H9 (cell line): ENCODE results near the gene TRMT61A. TPM values are rescaled to one million over a fixed set of nuclear protein-coding genes. Genes with fewer than 3 reads are reported as not detected.

Experiments
- DNase-seq: peaks from one replicate; pipeline ENCODE4 v3.0.0-alpha.2; 2017
- H2AFZ ChIP-seq: one replicate; pipeline ENCODE4 v1.6.1; 2013; ENCODE audit warnings: mild to moderate bottlenecking, low read length, control low read depth, moderate library complexity
- H2AK5ac ChIP-seq: 2 replicates; pipeline ENCODE4 v1.6.1; 2013; ENCODE audit warnings: low read length, control low read depth, mixed read lengths; ENCODE audit not compliant: insufficient read length
- H2BK120ac ChIP-seq: one replicate; pipeline ENCODE4 v1.6.1; 2013; ENCODE audit warnings: low read depth, mild to moderate bottlenecking, low read length, control low read depth, inconsistent platforms; ENCODE audit not compliant: poor library complexity, severe bottlenecking
- H2BK12ac ChIP-seq: 2 replicates; pipeline ENCODE4 v1.6.1; 2013; ENCODE audit warnings: low read length, control low read depth, mixed read lengths, low read depth; ENCODE audit not compliant: insufficient read length
- H2BK15ac ChIP-seq: 2 replicates; pipeline ENCODE4 v1.6.1; 2013; ENCODE audit warnings: low read depth, low read length, control low read depth
- H2BK20ac ChIP-seq: one replicate; pipeline ENCODE4 v1.6.1; 2013; ENCODE audit warnings: low read depth, mild to moderate bottlenecking, low read length, control low read depth, inconsistent platforms; ENCODE audit not compliant: poor library complexity, severe bottlenecking
- H2BK5ac ChIP-seq: 2 replicates; pipeline ENCODE4 v1.6.1; 2013; ENCODE audit warnings: low read length, control low read depth, mixed read lengths; ENCODE audit not compliant: insufficient read length
- H3K14ac ChIP-seq: 2 replicates; pipeline ENCODE4 v1.6.1; 2013; ENCODE audit warnings: low read length, control low read depth; ENCODE audit not compliant: insufficient read depth
- H3K18ac ChIP-seq: 2 replicates; pipeline ENCODE4 v1.6.1; 2013; ENCODE audit warnings: low read depth, mild to moderate bottlenecking, mixed read lengths, low read length, control low read depth; ENCODE audit not compliant: insufficient read length
- H3K23ac ChIP-seq: 2 replicates; pipeline ENCODE4 v1.6.1; 2013; ENCODE audit warnings: low read length, control low read depth, mixed read lengths, low read depth; ENCODE audit not compliant: insufficient read length
- H3K23me2 ChIP-seq: 2 replicates; pipeline ENCODE4 v1.6.1; 2013; ENCODE audit warnings: low read depth, mild to moderate bottlenecking, mixed read lengths, low read length, control low read depth; ENCODE audit not compliant: insufficient read length, poor library complexity, severe bottlenecking
- H3K27ac ChIP-seq: 2 replicates; pipeline ENCODE4 v1.5.1; 2013; ENCODE audit warnings: low read length, control low read depth, mixed read lengths, low read depth; ENCODE audit not compliant: insufficient read length
- H3K27me3 ChIP-seq: 2 replicates; pipeline ENCODE4 v1.6.1; 2013; ENCODE audit warnings: low read length, control low read depth, inconsistent platforms; ENCODE audit not compliant: insufficient read depth
- H3K4ac ChIP-seq: 2 replicates; pipeline ENCODE4 v1.6.1; 2013; ENCODE audit warnings: low read depth, mild to moderate bottlenecking, control low read depth, inconsistent platforms, low read length, moderate library complexity
- H3K4me1 ChIP-seq: 2 replicates; pipeline ENCODE4 v1.6.1; 2013; ENCODE audit warnings: low read length, control low read depth, inconsistent platforms; ENCODE audit not compliant: insufficient read depth
- H3K4me2 ChIP-seq: 2 replicates; pipeline ENCODE4 v1.6.1; 2013; ENCODE audit warnings: low read length, control low read depth, mixed read lengths; ENCODE audit not compliant: insufficient read length, insufficient read depth
- H3K56ac ChIP-seq: 2 replicates; pipeline ENCODE4 v1.6.1; 2013; ENCODE audit warnings: low read depth, mild to moderate bottlenecking, mixed read lengths, low read length, control low read depth; ENCODE audit not compliant: insufficient read length
- H3K79me1 ChIP-seq: 2 replicates; pipeline ENCODE4 v1.6.1; 2013; ENCODE audit warnings: low read depth, mild to moderate bottlenecking, moderate library complexity, low read length, control low read depth, inconsistent platforms; ENCODE audit not compliant: insufficient read depth, poor library complexity, severe bottlenecking
- H3K79me2 ChIP-seq: 2 replicates; pipeline ENCODE4 v1.6.1; 2013; ENCODE audit warnings: low read length, control low read depth, inconsistent platforms; ENCODE audit not compliant: insufficient read depth
- H3K9ac ChIP-seq: 2 replicates; pipeline ENCODE4 v1.6.1; 2013; ENCODE audit warnings: low read length, control low read depth, mixed read lengths; ENCODE audit not compliant: insufficient read length; ENCODE audit errors: extremely low read depth
- H3K9me3 ChIP-seq: one replicate; pipeline ENCODE4 v1.6.1; 2013; ENCODE audit warnings: low read depth, low read length, inconsistent platforms; ENCODE audit not compliant: control insufficient read depth
- H3T11ph ChIP-seq: one replicate; pipeline ENCODE4 v1.6.1; 2013; ENCODE audit warnings: mild to moderate bottlenecking, low read length, control low read depth, inconsistent platforms
- H4K20me1 ChIP-seq: one replicate; pipeline ENCODE4 v1.6.1; 2013; ENCODE audit not compliant: control insufficient read depth, insufficient read length, insufficient read depth
- H4K5ac ChIP-seq: 2 replicates; pipeline ENCODE4 v1.6.1; 2013; ENCODE audit warnings: low read depth, mild to moderate bottlenecking, mixed read lengths, low read length, control low read depth; ENCODE audit not compliant: insufficient read length
- H4K8ac ChIP-seq: replicated peaks from 2 replicates; pipeline ENCODE4 v1.6.1; 2013; ENCODE audit warnings: low read length, control low read depth, mixed read lengths, low read depth; ENCODE audit not compliant: insufficient read length
- H4K91ac ChIP-seq: 2 replicates; pipeline ENCODE4 v1.6.1; 2013; ENCODE audit warnings: low read depth, mild to moderate bottlenecking, moderate library complexity, mixed read lengths, low read length, control low read depth; ENCODE audit not compliant: insufficient read length
- H3K27ac Mint-ChIP-seq, 3 experiments: 2 replicates in 2 of 3; 3 replicates in 1 of 3; pipeline ENCODE4 v1.8.0; 2020 to 2021; ENCODE audit warnings: mixed read lengths in 3 of 3, mild to moderate bottlenecking in 1 of 3, moderate library complexity in 1 of 3
- H3K27me3 Mint-ChIP-seq: 2 replicates; pipeline ENCODE4 v1.8.0; 2021; ENCODE audit warnings: low read depth, mild to moderate bottlenecking, moderate library complexity, mixed read lengths
- H3K36me3 Mint-ChIP-seq, 3 experiments: 2 replicates in 2 of 3; 3 replicates in 1 of 3; pipeline ENCODE4 v1.8.0; 2020 to 2021; ENCODE audit warnings: low read depth in 3 of 3, mixed read lengths in 3 of 3; ENCODE audit not compliant: insufficient read depth in 1 of 3
- H3K4me1 Mint-ChIP-seq, 2 experiments: 2 replicates each; pipeline ENCODE4 v1.8.0; 2020; ENCODE audit warnings: mixed read lengths in 2 of 2
- H3K4me3 Mint-ChIP-seq, 2 experiments: 2 replicates in 1 of 2; 3 replicates in 1 of 2; pipeline ENCODE4 v1.8.0; 2020 to 2021; ENCODE audit warnings: mild to moderate bottlenecking in 2 of 2, mixed read lengths in 2 of 2, moderate library complexity in 1 of 2
- H3K9me3 Mint-ChIP-seq, 2 experiments: 2 replicates in 1 of 2; 3 replicates in 1 of 2; pipeline ENCODE4 v1.8.0; 2020; ENCODE audit warnings: mild to moderate bottlenecking in 2 of 2, mixed read lengths in 2 of 2, moderate library complexity in 1 of 2
- CTCF ChIP-seq: fragments of 200-600 bp; sonication (generic); conservative IDR thresholded peaks from 3 replicates; pipeline ENCODE4 v1.8.0; 2021; ENCODE audit warnings: antibody characterized with exemption, mild to moderate bottlenecking
- WGBS: extraction: QIAGEN DNeasy Blood & Tissue Kit; methylation state at CpG from one replicate; pipeline ENCODE4 v1.1.7; 2013; ENCODE audit warnings: missing lambda C conversion rate, low lambda C conversion rate, mixed read lengths; ENCODE audit not compliant: insufficient read length; ENCODE audit errors: extremely low coverage; 5-methylcytosine and 5-hydroxymethylcytosine counted together
- total RNA-seq: library from RNA; stranded (reverse); gene quantifications from 2 replicates; pipeline ENCODE4 v1.2.1, GENCODE V29; 2021

TRMT61A gene
- total RNA-seq, 1 experiment from 2014 or later: 21.9 TPM

DNA sequence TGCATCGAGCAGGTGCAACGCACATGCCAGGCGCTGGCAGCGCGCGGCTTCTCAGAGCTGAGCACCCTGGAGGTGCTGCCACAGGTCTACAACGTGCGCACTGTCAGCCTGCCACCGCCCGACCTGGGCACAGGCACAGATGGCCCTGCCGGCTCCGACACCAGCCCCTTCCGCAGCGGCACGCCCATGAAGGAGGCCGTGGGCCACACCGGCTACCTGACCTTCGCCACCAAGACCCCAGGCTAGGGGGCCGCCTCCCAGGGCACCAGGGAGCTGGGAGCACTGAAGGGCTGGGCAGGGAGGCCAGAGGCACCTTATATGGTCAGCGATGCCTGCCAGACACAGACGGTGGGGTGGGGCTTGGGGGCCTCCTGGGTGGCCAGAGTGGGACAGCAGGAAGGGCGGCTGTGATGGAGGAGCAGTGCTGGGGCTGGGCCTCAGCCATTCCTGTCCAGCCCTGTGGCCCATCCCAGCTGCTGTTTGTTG, 5.6 kb downstream of the TRMT61A start:
- no peak overlapping the region for H3K9ac ChIP-seq
- H3K4me1 ChIP-seq: no peaks in the 10 kb centered on the region; the same call in 1 of the 2 replicates
- peaks cover 8% of the 10 kb centered on the region; the same call in 1 of the 2 replicates for H3K79me2 ChIP-seq
- peaks cover 0 to 10% (median 4%) of the 10 kb centered on the region in 3 experiments; a peak in 4 of 7 replicates for H3K36me3 Mint-ChIP-seq
- no peaks in the 10 kb centered on the region for H3K27me3 ChIP-seq
- no peak overlapping the region for H2BK120ac ChIP-seq
- H3K14ac ChIP-seq: no peak overlapping the region
- no peak overlapping the region for H4K5ac ChIP-seq
- no peak overlapping the region for H4K8ac ChIP-seq
- H2AFZ ChIP-seq: no peak overlapping the region
- no peak overlapping the region for H2AK5ac ChIP-seq
- H3K9me3 Mint-ChIP-seq: no peaks in the 10 kb centered on the region
- no peak overlapping the region for H2BK20ac ChIP-seq
- H4K20me1 ChIP-seq: peaks cover 4% of the 10 kb centered on the region
- no peak overlapping the region for H3K23ac ChIP-seq
- no peak for TF ChIP-seq CTCF
- no peak overlapping the region for H3K4ac ChIP-seq
- no peak for DNase-seq
- no peak overlapping the region for H2BK5ac ChIP-seq
- H3K4me1 Mint-ChIP-seq: peaks cover 6 to 11% of the 10 kb centered on the region in 2 experiments
- H3T11ph ChIP-seq: no peak overlapping the region
- H3K79me1 ChIP-seq: peaks cover 11% of the 10 kb centered on the region
- no peak overlapping the region for H3K4me3 Mint-ChIP-seq
- WGBS: no CpG with 5 or more reads among the region's 22 CpGs
- no peak overlapping the region for H3K27ac Mint-ChIP-seq
- no peak overlapping the region for H2BK12ac ChIP-seq
- no peaks in the 10 kb centered on the region for H3K9me3 ChIP-seq
- H3K4me2 ChIP-seq: no peak overlapping the region
- H4K91ac ChIP-seq: no peak overlapping the region
- H3K23me2 ChIP-seq: peaks cover 5% of the 10 kb centered on the region
- no peak overlapping the region for H3K56ac ChIP-seq
- no peak overlapping the region for H2BK15ac ChIP-seq
- peaks cover 9% of the 10 kb centered on the region for H3K27me3 Mint-ChIP-seq
- H3K27ac ChIP-seq: no peak overlapping the region
- no peak overlapping the region for H3K18ac ChIP-seq
